Esophagus muscularis mucosa (tissue), 4 donors: Measurements from ENCODE around the gene FKBP5. TPM values are rescaled to one million over a fixed set of nuclear protein-coding genes. Genes with fewer than 3 reads are reported as not detected.

ENCODE experiments used
- DNase-seq: peaks from one replicate; pipeline ENCODE4 v3.0.0-alpha.2; 2017; ENCODE audit errors: extremely low spot score
- H3K27ac ChIP-seq, 4 donors: fragments of 200-600 bp; sonication (generic); replicated peaks in 1 of 4; 1 replicate in 3 of 4; 2 replicates in 1 of 4; pipeline ENCODE4 v1.5.1; 2016 to 2019; ENCODE audit warnings: mild to moderate bottlenecking in 1 of 4
- H3K27me3 ChIP-seq, 4 donors: fragments of 200-600 bp; sonication (generic); one replicate each; pipeline versions ENCODE4 v1.5.1 to v1.6.0; 2016 to 2019
- H3K36me3 ChIP-seq, 4 donors: fragments of 200-600 bp; sonication (generic); one replicate each; pipeline ENCODE4 v1.5.1; 2016 to 2019
- H3K4me1 ChIP-seq, 4 donors: fragments of 200-600 bp; sonication (generic); one replicate each; pipeline ENCODE4 v1.5.1; 2016 to 2019
- H3K4me3 ChIP-seq, 4 donors: fragments of 200-600 bp; sonication (generic); 1 replicate in 2 of 4; 2 replicates in 2 of 4; pipeline ENCODE4 v1.5.1; 2016 to 2019; ENCODE audit warnings: mild to moderate bottlenecking in 4 of 4, moderate library complexity in 1 of 4
- H3K9me3 ChIP-seq, 4 donors: fragments of 200-600 bp; sonication (generic); 1 replicate in 3 of 4; 2 replicates in 1 of 4; pipeline ENCODE4 v1.5.1; 2016 to 2019
- EP300 ChIP-seq: sonication (generic); formaldehyde crosslinking; IDR thresholded peaks from one replicate; pipeline ENCODE4 v1.6.1; 2017; ENCODE audit warnings: antibody characterized with exemption
- POLR2A ChIP-seq: fragments of 450-650 bp; IDR thresholded peaks from one replicate; pipeline ENCODE4 v1.6.1; 2017; ENCODE audit warnings: antibody characterized with exemption, moderate library complexity, mild to moderate bottlenecking, low read depth
- POLR2AphosphoS5 ChIP-seq, 2 donors: sonication (generic); formaldehyde crosslinking; IDR thresholded peaks; one replicate each; pipeline ENCODE4 v1.6.1; 2017; ENCODE audit warnings: antibody characterized with exemption in 2 of 2
- WGBS: methylation state at CpG from one replicate; pipeline ENCODE4 v1.1.5; 2018; 5-methylcytosine and 5-hydroxymethylcytosine counted together
- intact Hi-C: fragments of 100-400 bp; cut with DNase I; formaldehyde crosslinking; loops from one replicate; pipeline ENCODE4 v1.15.1; 2023
- total RNA-seq, 4 donors: library from RNA; depleted of rRNA; stranded (reverse); fragments of >200 nt; gene quantifications; one replicate each; pipeline versions ENCODE4 v1.1.0 to v1.2.1, GENCODE V29; 2016
- TF ChIP-seq, protein P1 (sequence below), 3 experiments: fragments of 200-600 bp in 2 of 3; fragments of 450-650 bp in 1 of 3; sonication (generic) in 2 of 3; IDR thresholded peaks; one replicate each; pipeline ENCODE4 v1.5.1; 2017 to 2019; ENCODE audit warnings: antibody characterized with exemption in 3 of 3, mild to moderate bottlenecking in 2 of 3, moderate library complexity in 1 of 3

FKBP5 gene
- total RNA-seq, 4 donors from 2014 or later: 477 to 689 (median 593) TPM

DNA sequence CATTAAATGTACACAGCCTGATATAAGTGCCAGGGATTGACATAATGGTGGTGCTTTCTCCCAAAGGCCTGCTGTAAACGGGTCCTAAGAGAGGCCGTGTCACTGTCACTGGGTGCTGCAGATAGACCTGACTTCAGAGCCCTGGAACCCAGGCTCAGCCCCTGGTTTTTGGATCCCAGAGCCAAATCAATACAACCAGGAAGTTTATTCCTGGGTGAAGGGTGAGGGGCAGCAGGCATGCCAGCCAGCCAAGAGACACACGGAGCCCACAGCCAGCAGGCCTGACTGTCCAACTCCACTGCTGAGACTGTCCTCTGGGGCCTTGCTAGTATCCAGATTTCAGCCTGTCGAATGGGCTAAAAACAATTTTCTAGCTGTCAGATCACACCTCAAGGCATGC, 35.3 kb upstream of the FKBP5 start:
- Histone ChIP-seq H3K27ac (peak overlapping the region; percentile 96 to 100 (median 98)), H3K4me3 (no peak overlapping the region), H3K4me1 (peaks cover 93 to 100% (median 98%) of the 10 kb centered on the region in 4 donors), H3K9me3 (no peaks in the 10 kb centered on the region), H3K36me3 (no peaks in the 10 kb centered on the region), H3K27me3 (no peaks in the 10 kb centered on the region)
- WGBS: 83% methylated on average over 3 of the region's 4 CpGs
- TF ChIP-seq POLR2AphosphoS5 (IDR thresholded peaks at IDR 0.05) (no peak), EP300 (no peak), POLR2A (no peak)
- TF ChIP-seq, protein P1, sequence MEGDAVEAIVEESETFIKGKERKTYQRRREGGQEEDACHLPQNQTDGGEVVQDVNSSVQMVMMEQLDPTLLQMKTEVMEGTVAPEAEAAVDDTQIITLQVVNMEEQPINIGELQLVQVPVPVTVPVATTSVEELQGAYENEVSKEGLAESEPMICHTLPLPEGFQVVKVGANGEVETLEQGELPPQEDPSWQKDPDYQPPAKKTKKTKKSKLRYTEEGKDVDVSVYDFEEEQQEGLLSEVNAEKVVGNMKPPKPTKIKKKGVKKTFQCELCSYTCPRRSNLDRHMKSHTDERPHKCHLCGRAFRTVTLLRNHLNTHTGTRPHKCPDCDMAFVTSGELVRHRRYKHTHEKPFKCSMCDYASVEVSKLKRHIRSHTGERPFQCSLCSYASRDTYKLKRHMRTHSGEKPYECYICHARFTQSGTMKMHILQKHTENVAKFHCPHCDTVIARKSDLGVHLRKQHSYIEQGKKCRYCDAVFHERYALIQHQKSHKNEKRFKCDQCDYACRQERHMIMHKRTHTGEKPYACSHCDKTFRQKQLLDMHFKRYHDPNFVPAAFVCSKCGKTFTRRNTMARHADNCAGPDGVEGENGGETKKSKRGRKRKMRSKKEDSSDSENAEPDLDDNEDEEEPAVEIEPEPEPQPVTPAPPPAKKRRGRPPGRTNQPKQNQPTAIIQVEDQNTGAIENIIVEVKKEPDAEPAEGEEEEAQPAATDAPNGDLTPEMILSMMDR (IDR thresholded peaks at IDR 0.05): no peak
- no peak for DNase-seq
- intact Hi-C loops: no loop called here

DNA sequence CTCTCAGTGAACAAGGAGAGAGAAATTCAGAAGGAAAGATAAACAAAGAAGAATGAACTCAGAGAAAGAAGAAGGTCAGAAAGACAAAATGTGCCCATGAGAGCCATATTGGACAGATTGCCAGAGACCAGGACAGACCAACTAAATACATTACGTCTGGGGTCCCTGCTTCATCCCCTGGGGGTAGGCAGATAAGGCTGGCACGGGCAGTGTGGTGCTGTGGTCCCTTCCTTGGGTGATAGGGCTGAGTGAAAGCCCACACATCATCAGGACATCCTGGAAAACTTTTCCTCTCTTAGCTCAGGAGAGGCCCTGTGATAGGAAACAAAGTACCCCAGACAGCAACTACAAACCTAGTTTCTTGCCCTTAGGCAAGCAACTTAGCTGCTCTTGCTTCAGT, 34.9 kb upstream of the FKBP5 start:
- no peaks in the 10 kb centered on the region for H3K27me3 ChIP-seq
- H3K27ac ChIP-seq: peak overlapping the region; percentile 96 to 100 (median 98)
- intact Hi-C loops: no loop called here
- TF ChIP-seq POLR2A (no peak), EP300 (no peak), POLR2AphosphoS5 (IDR thresholded peaks at IDR 0.05) (no peak)
- TF ChIP-seq, protein P1 (IDR thresholded peaks at IDR 0.05): no peak
- no peaks in the 10 kb centered on the region for H3K9me3 ChIP-seq
- WGBS: 82% methylated on average over 2 of the region's 2 CpGs
- H3K4me1 ChIP-seq: peaks cover 93 to 100% (median 98%) of the 10 kb centered on the region in 4 donors
- no peak overlapping the region for H3K4me3 ChIP-seq
- no peaks in the 10 kb centered on the region for H3K36me3 ChIP-seq
- no peak for DNase-seq

DNA sequence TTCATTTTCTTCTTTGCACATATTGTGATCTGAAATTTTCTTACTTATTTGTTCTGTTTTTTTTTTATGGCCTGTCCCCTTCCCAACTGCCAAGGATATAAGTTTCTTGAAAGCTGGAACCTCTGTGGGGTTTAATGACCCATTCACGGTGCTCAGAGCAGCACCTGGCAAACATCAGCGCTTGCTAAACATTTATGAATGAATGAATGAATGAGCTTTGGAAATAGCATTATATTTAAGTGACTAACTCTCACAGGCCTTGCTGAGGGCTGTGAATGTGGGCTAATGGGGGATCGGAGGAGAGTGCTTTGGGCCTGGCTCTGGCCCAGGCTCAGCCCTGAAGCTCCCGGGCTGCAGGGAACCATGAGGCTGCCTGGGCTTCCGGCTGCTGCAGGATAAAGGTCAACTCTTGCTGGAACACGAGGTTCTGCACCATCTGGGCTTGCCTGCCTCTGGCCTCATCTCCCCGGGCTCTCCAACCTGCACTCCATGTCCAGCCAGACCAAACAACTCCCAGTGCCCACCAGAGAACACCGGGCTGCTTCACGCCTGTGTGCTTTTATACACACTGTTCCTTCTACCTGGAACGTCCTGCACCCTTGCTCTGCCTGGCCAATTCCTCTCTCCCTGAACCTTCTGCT, 33.5 kb upstream of the FKBP5 start:
- H3K4me1 ChIP-seq: peaks cover 91 to 100% (median 100%) of the 10 kb centered on the region in 4 donors
- H3K9me3 ChIP-seq: no peaks in the 10 kb centered on the region
- 58% methylated on average over 9 of the region's 10 CpGs for WGBS
- intact Hi-C loops: no loop called here
- H3K36me3 ChIP-seq: no peaks in the 10 kb centered on the region
- TF ChIP-seq EP300 (peak; percentile 16), POLR2A (no peak), POLR2AphosphoS5 (IDR thresholded peaks at IDR 0.05) (peak in 1 of 2 donors; percentile 44)
- TF ChIP-seq, protein P1 (IDR thresholded peaks at IDR 0.05): no peak
- no peaks in the 10 kb centered on the region for H3K27me3 ChIP-seq
- peak overlapping the region; percentile 96 to 100 (median 98) for H3K27ac ChIP-seq
- no peak for DNase-seq
- H3K4me3 ChIP-seq: no peak overlapping the region

DNA sequence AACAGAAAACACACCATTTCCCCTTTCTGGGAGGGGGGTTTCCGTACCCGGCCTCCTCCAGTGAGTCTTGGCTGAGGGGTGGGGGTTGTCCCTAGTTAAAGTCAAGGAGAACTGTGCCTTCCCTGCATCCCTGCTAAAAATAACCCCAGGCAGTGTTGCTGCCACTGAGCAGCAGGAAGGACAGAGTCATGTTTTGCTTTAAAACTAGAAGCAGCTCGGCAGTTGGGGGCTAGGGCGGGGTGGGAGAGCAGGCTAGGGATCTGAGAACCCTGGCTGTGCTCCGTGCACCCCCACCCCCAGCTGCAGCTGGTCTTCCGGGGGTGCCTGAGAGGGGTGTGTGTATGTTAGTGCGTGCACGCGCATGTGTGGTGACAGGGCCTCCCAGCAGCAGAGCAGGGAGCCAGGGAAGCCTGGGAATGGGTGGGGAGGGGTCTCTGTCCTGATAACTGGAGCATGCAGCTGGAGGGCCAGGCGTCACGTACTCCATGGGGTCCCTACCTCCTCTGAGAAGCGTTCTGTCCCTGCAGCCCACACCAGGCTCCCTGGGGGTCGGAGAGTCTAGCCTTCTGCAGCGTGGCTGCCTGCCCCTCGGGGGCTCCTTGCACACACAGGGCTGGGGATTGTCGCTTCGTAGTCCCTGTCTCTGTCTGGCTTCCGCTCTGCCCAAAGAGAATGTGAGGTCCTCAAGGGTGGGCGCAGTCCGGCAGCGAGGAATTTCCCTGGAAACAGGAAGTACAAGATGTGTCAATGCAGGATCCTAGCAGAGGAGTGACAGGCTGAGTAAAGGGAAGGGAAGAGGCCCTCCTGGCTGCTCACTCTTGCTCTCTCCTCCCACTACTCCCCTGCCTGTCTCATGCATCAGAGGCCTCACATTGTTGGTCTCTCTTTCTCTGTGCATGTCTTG, 31.4 kb upstream of the FKBP5 start:
- TF ChIP-seq POLR2A (no peak), POLR2AphosphoS5 (IDR thresholded peaks at IDR 0.05) (peak in 1 of 2 donors; percentile 60)
- intact Hi-C loops: no loop called here
- Histone ChIP-seq H3K36me3 (no peaks in the 10 kb centered on the region), H3K27ac (peak overlapping the region; percentile 84 to 100 (median 98)), H3K9me3 (no peaks in the 10 kb centered on the region), H3K4me3 (peak overlapping the region; percentile 11 to 43 (median 22)), H3K27me3 (no peaks in the 10 kb centered on the region), H3K4me1 (peaks cover 69 to 92% (median 89%) of the 10 kb centered on the region in 4 donors)
- DNase-seq: no peak
- 32% methylated on average over 16 of the region's 21 CpGs for WGBS

DNA sequence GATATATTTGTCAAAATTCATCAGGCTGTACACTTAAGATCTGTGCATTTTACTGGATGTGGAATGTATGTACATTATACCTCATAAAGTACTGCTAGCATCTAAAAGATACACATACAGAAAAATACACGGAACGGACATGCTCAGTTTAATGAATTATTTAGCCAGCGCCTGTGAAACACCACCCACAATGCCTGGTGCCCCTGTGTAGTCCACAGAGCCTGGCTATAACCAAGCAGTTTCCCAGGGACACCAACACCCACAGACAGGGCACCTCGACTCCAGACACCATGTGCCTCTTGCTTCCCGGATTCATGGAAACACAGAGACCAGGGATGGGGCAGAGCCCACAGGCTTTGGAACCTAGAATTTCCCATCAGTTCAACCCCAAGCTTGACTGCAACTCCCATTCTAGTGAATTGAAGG, 30.7 kb upstream of the FKBP5 start:
- Histone ChIP-seq H3K27ac (peak overlapping the region; percentile 84 to 100 (median 98)), H3K36me3 (no peaks in the 10 kb centered on the region), H3K4me3 (peak overlapping the region; percentile 11 to 43 (median 22)), H3K9me3 (no peaks in the 10 kb centered on the region), H3K27me3 (no peaks in the 10 kb centered on the region), H3K4me1 (peaks cover 63 to 85% (median 82%) of the 10 kb centered on the region in 4 donors)
- TF ChIP-seq EP300: peak; percentile 2
- no peak for TF ChIP-seq POLR2A
- 57% methylated on average over 5 of the region's 5 CpGs for WGBS
- intact Hi-C loops: no loop called here
- DNase-seq: no peak
